Breast epithelium (tissue), 4 donors: ENCODE measurements around the gene P2RY6. TPM values are rescaled to one million over a fixed set of nuclear protein-coding genes. Genes with fewer than 3 reads are reported as not detected.

Experiments used
- DNase-seq, 2 donors: peaks; one replicate each; pipeline ENCODE4 v3.0.0-alpha.2; 2019; ENCODE audit warnings: low spot score in 2 of 2
- H3K27ac ChIP-seq, 2 donors: fragments of 200-600 bp; sonication (generic) in 1 of 2; one replicate each; pipeline ENCODE4 v1.5.1; 2016 to 2019; ENCODE audit warnings: mild to moderate bottlenecking in 1 of 2
- H3K27me3 ChIP-seq, 2 donors: fragments of 200-600 bp; sonication (generic) in 1 of 2; one replicate each; pipeline versions ENCODE4 v1.5.1 to v1.6.0; 2017 to 2019; ENCODE audit warnings: control low read depth in 1 of 2, mild to moderate bottlenecking in 1 of 2
- H3K36me3 ChIP-seq: fragments of 200-600 bp; one replicate; pipeline ENCODE4 v1.5.1; 2019
- H3K4me1 ChIP-seq, 2 donors: fragments of 200-600 bp; sonication (generic); one replicate each; pipeline ENCODE4 v1.5.1; 2016 to 2019; ENCODE audit warnings: control low read depth in 1 of 2
- H3K4me3 ChIP-seq, 3 donors: fragments of 200-600 bp; sonication (generic); 1 replicate in 2 of 3; 2 replicates in 1 of 3; pipeline ENCODE4 v1.5.1; 2016 to 2019; ENCODE audit warnings: mild to moderate bottlenecking in 3 of 3, moderate library complexity in 2 of 3
- H3K9me3 ChIP-seq, 2 donors: fragments of 200-600 bp; sonication (generic) in 1 of 2; one replicate each; pipeline ENCODE4 v1.5.1; 2016 to 2019; ENCODE audit warnings: control low read depth in 1 of 2
- POLR2A ChIP-seq: fragments of 450-650 bp; IDR thresholded peaks from one replicate; pipeline ENCODE4 v1.6.1; 2016; ENCODE audit warnings: antibody characterized with exemption, mild to moderate bottlenecking, moderate library complexity
- POLR2AphosphoS5 ChIP-seq, 3 donors: sonication (generic); formaldehyde crosslinking; IDR thresholded peaks; one replicate each; pipeline ENCODE4 v1.6.1; 2017; ENCODE audit warnings: antibody characterized with exemption in 3 of 3
- intact Hi-C: fragments of 100-400 bp; cut with DNase I; formaldehyde crosslinking; loops from one replicate; pipeline ENCODE4 v1.15.1; 2023; ENCODE audit warnings: low total_unique reads
- total RNA-seq, 3 donors: library from RNA; depleted of rRNA; stranded (reverse); fragments of >200 nt; gene quantifications; one replicate each; pipeline ENCODE4 v1.1.0, GENCODE V29; 2016
- TF ChIP-seq, protein P1 (sequence below), 3 donors: fragments of 450-650 bp; IDR thresholded peaks; one replicate each; pipeline ENCODE4 v1.5.1; 2016 to 2017; ENCODE audit warnings: antibody characterized with exemption in 3 of 3, mild to moderate bottlenecking in 3 of 3, moderate library complexity in 3 of 3

The P2RY6 gene
- total RNA-seq, 3 donors from 2014 or later = 1.6 to 3.4 (median 1.9) TPM

DNA sequence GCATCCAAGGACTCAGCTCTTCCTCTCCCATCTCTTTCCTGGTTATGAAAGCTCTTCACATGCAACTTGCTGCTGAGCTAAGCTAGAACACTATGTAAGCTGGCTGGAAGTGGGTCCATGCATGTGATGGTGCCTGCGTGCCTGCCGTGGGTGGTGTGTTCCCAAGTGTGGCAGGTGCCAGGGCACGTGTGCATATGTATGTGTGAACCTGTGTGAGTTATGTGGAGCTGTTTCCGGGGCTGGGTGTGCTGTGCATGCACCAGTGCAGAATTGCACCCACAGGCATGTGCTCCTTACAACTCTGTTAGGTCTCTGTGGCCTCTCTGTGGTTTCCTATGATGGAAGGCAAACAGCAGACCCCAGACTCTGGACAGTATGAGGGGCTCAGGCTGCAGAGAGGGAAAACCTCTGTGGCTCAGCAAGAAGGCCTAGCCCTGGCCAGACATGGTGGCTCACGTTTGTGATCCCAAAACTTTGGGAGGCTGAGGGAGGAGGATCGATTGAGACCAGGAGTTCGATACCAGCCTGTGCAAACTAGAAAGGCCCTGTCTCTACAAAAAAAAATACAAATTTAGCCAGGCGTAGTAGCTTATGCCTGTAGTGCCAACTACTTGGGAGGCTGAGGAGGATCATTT, 4.1 kb upstream of the P2RY6 start:
- H3K4me1 ChIP-seq = peaks cover 0 to 5% of the 10 kb centered on the region in 2 donors
- intact Hi-C loops = no loop called here
- DNase-seq = no peak
- peaks cover 4 to 17% of the 10 kb centered on the region in 2 donors for H3K27me3 ChIP-seq
- H3K36me3 ChIP-seq = no peaks in the 10 kb centered on the region
- H3K4me3 ChIP-seq = no peak overlapping the region
- TF ChIP-seq POLR2AphosphoS5 (IDR thresholded peaks at IDR 0.05) (no peak), POLR2A (no peak)
- TF ChIP-seq, protein P1, sequence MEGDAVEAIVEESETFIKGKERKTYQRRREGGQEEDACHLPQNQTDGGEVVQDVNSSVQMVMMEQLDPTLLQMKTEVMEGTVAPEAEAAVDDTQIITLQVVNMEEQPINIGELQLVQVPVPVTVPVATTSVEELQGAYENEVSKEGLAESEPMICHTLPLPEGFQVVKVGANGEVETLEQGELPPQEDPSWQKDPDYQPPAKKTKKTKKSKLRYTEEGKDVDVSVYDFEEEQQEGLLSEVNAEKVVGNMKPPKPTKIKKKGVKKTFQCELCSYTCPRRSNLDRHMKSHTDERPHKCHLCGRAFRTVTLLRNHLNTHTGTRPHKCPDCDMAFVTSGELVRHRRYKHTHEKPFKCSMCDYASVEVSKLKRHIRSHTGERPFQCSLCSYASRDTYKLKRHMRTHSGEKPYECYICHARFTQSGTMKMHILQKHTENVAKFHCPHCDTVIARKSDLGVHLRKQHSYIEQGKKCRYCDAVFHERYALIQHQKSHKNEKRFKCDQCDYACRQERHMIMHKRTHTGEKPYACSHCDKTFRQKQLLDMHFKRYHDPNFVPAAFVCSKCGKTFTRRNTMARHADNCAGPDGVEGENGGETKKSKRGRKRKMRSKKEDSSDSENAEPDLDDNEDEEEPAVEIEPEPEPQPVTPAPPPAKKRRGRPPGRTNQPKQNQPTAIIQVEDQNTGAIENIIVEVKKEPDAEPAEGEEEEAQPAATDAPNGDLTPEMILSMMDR (IDR thresholded peaks at IDR 0.05) = no peak
- no peak overlapping the region for H3K27ac ChIP-seq
- no peaks in the 10 kb centered on the region for H3K9me3 ChIP-seq

DNA sequence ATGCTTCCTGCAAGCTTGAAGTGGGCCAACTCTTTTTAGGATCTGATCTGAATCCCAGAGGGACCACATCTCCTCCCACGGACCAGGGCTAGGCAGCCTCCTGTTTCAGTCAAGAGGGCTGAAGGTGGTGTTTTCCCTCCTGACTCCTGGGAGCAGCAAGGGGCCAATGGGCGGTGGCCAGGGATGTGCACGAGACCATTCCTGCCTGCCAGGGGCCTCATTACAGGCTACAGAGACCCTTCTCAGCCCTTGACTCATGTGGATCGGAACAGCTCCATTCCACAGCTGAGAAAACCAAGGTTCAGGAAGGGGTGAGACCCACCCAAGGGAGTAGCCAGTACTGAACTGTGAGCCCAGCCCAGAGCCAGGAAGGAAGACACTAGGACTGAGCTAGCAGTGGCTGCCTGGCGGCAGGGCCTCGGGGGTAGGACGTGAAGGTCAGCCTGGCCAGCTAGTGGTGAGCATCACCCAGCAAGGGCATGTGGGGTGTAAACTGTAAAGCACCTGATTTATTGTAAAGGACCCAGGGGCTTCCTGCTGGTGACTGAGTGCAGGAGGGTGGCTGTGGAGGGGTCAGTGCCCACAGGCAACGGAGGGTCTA, 3.4 kb upstream of the P2RY6 start:
- H3K27me3 ChIP-seq = peaks cover 4 to 17% of the 10 kb centered on the region in 2 donors
- TF ChIP-seq, protein P1 (IDR thresholded peaks at IDR 0.05) = no peak
- no peak for TF ChIP-seq POLR2AphosphoS5 (IDR thresholded peaks at IDR 0.05)
- no peak for TF ChIP-seq POLR2A

DNA sequence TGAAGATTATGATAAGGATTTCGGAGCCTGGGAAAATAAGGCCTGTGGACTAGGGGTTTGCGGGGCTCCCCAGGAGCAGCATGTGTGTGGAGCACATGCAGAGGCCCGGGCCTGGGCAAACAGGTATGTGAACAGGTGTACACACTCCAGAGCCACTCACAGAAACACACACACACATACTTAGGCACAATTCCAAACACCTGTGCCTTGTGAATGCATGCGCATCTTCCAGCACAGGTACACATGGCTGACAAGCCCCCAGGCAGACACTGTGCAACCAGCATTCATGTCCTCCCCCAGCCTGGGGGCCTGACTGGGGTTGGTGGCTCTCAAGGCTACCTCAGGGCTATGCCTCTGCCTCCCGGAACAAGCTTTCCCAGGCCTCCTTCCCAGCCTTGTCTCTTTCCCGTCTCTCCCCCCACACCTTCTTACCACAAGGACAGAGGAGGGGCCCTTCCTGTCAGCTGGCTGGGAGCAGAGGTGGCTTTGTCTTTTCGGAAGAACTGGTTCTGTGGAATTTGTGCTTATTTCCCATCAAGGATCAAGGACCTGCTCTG, 2.6 kb upstream of the P2RY6 start:
- TF ChIP-seq, protein P1 (IDR thresholded peaks at IDR 0.05) = no peak
- TF ChIP-seq POLR2AphosphoS5 (IDR thresholded peaks at IDR 0.05) = no peak
- no peak for TF ChIP-seq POLR2A
- H3K9me3 ChIP-seq = no peaks in the 10 kb centered on the region
- H3K4me3 ChIP-seq = no peak overlapping the region
- no peak for DNase-seq
- no peaks in the 10 kb centered on the region for H3K36me3 ChIP-seq
- intact Hi-C loops = no loop called here
- H3K4me1 ChIP-seq = peaks cover 0 to under 1% of the 10 kb centered on the region in 2 donors
- H3K27me3 ChIP-seq = peaks cover 0 to 10% of the 10 kb centered on the region in 2 donors
- no peak overlapping the region for H3K27ac ChIP-seq

More for the DNA sequence above, 3.4 kb upstream of the P2RY6 start:
- no peaks in the 10 kb centered on the region for H3K9me3 ChIP-seq
- no peak overlapping the region for H3K4me3 ChIP-seq
- H3K36me3 ChIP-seq = no peaks in the 10 kb centered on the region
- no peak overlapping the region for H3K27ac ChIP-seq
- H3K4me1 ChIP-seq = peaks cover 0 to 5% of the 10 kb centered on the region in 2 donors
- DNase-seq = no peak
- intact Hi-C loops = no loop called here

DNA sequence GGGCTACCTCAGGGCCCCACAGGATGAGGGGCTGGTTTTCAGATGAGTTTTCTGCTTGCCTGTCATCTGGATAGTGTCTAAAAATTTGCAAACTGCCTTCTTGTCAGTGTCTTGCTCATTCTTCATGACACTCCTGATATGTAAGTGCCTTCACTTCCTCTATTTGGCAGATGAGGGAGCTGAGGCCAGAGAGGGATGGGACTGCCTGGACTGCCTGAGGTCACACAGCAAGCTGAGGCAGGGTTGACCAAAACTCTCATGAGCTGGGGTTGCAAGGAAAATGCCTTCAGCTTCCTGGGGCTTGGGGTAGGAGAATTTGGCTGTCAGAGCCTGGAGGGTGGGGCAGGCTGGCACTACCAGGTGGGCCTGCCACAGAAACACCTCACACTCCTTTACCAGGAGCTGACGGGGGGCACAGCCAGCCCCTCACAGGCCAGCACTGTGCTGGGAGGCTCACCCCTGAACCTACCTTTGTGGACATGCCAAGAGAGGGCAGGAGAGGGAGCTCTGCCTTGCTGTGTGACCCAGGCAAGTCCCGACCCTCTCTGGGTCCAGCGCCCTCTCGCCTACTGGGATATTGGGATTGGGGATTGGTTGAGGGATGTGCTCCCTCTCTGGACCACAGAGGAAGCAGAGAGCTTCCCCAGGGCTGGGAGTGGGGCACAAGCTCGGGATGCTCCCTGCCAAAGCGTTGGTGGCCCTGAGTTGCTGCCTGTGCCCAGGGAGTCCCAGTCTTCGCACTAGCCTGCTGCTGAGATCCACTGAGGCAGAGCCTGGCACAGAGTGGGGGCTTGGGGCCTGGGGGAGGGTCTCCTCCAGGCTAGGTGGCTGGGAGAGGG, 1.9 kb upstream of the P2RY6 start:
- H3K27ac ChIP-seq = no peak overlapping the region

More for the DNA sequence above, 1.9 kb upstream of the P2RY6 start:
- no peaks in the 10 kb centered on the region for H3K4me1 ChIP-seq
- H3K36me3 ChIP-seq = no peaks in the 10 kb centered on the region
- H3K9me3 ChIP-seq = no peaks in the 10 kb centered on the region
- no peak for DNase-seq
- TF ChIP-seq, protein P1 (IDR thresholded peaks at IDR 0.05) = no peak
- TF ChIP-seq POLR2A (no peak), POLR2AphosphoS5 (IDR thresholded peaks at IDR 0.05) (no peak)
- intact Hi-C loops = no loop called here
- H3K27me3 ChIP-seq = peaks cover 0 to 3% of the 10 kb centered on the region in 2 donors
- no peak overlapping the region for H3K4me3 ChIP-seq
